H1 (cell line): ENCODE results near the gene VWCE. TPM values are rescaled to one million over a fixed set of nuclear protein-coding genes. Genes with fewer than 3 reads are reported as not detected.
"Not testable (repeated sequence)": the region's sequence is repeated elsewhere in the genome, so short reads cannot be mapped to it uniquely, and the experiment has no call there.

Experiments
- CTCF ChIA-PET: fragments of 300-600 bp; sonication (Branson Sonifier 250); formaldehyde crosslinking; loops from one replicate; lab custom pipeline; 2021; ENCODE audit not compliant: partially characterized antibody; lab: Charles Lee
- POLR2A ChIA-PET: fragments of 300-600 bp; sonication (Branson Sonifier 250); formaldehyde crosslinking; loops from one replicate; lab custom pipeline; 2021; ENCODE audit warnings: inconsistent platforms; ENCODE audit not compliant: partially characterized antibody; lab: Charles Lee
- DNase-seq, 2 experiments: peaks; one replicate each; pipeline versions ENCODE4 v3.0.0 to v3.0.0-alpha.2; 2010 to 2022; ENCODE audit warnings: low spot score in 2 of 2, low read depth in 1 of 2, mixed read lengths in 1 of 2
- FAIRE-seq: peaks from 2 replicates; lab custom pipeline; 2011; peaks lifted over from hg19 to GRCh38; lab: Jason Lieb, UNC
- H2AFZ ChIP-seq: 2 replicates; pipeline ENCODE4 v1.8.1; 2012; ENCODE audit warnings: low read length, inconsistent platforms
- H2AK5ac ChIP-seq: 2 replicates; pipeline ENCODE4 v1.6.1; 2013; ENCODE audit warnings: low read depth, low read length
- H2BK120ac ChIP-seq: replicated peaks from 2 replicates; pipeline ENCODE3; 2013; ENCODE audit warnings: low read depth, low read length, inconsistent platforms
- H2BK12ac ChIP-seq: 2 replicates; pipeline ENCODE4 v1.6.1; 2013; ENCODE audit warnings: low read depth, low read length
- H2BK15ac ChIP-seq: 2 replicates; pipeline ENCODE4 v1.6.1; 2013; ENCODE audit warnings: low read length
- H2BK20ac ChIP-seq: 2 replicates; pipeline ENCODE4 v1.6.1; 2013; ENCODE audit warnings: low read length
- H2BK5ac ChIP-seq: 2 replicates; pipeline ENCODE4 v1.6.1; 2013; ENCODE audit warnings: low read depth, low read length
- H3K14ac ChIP-seq: 2 replicates; pipeline ENCODE4 v1.6.1; 2013; ENCODE audit warnings: inconsistent platforms; ENCODE audit not compliant: insufficient read length
- H3K18ac ChIP-seq: 2 replicates; pipeline ENCODE4 v1.6.1; 2013; ENCODE audit warnings: low read length; ENCODE audit errors: extremely low read depth
- H3K23ac ChIP-seq: 2 replicates; pipeline ENCODE4 v1.6.1; 2013; ENCODE audit warnings: inconsistent platforms; ENCODE audit not compliant: insufficient read length
- H3K23me2 ChIP-seq: 2 replicates; pipeline ENCODE4 v1.6.1; 2013; ENCODE audit warnings: low read depth, low read length
- H3K27ac ChIP-seq: 2 replicates; pipeline ENCODE4 v1.6.1; 2011; ENCODE audit warnings: low read depth, low read length, inconsistent platforms
- H3K27me3 ChIP-seq, 4 experiments: replicated peaks in 1 of 4; 1 replicate in 1 of 4; 2 replicates in 3 of 4; pipeline versions ENCODE4 v1.6.1 to v1.8.1; 2011 to 2013; ENCODE audit warnings: low read length in 3 of 4, mild to moderate bottlenecking in 3 of 4, inconsistent platforms in 2 of 4, mixed read lengths in 2 of 4, moderate library complexity in 1 of 4; ENCODE audit not compliant: control insufficient read depth in 3 of 4, insufficient read depth in 3 of 4; ENCODE audit errors: extremely low read depth in 1 of 4
- H3K36me3 ChIP-seq, 4 experiments: 2 replicates each; pipeline versions ENCODE4 v1.6.1 to v1.8.1; 2011 to 2013; ENCODE audit warnings: mild to moderate bottlenecking in 4 of 4, low read length in 3 of 4, moderate library complexity in 2 of 4, control low read depth in 1 of 4, inconsistent platforms in 1 of 4; ENCODE audit not compliant: insufficient read depth in 4 of 4, control insufficient read depth in 2 of 4
- H3K4ac ChIP-seq: replicated peaks from 2 replicates; pipeline ENCODE3; 2013; ENCODE audit warnings: low read length, low read depth, mixed read lengths, inconsistent platforms; ENCODE audit not compliant: insufficient read length
- H3K4me1 ChIP-seq, 4 experiments: replicated peaks in 1 of 4; 1 replicate in 1 of 4; 2 replicates in 3 of 4; pipeline versions ENCODE4 v1.6.1 to v1.8.1; 2011 to 2013; ENCODE audit warnings: low read length in 3 of 4, inconsistent platforms in 2 of 4, mixed read lengths in 1 of 4; ENCODE audit not compliant: insufficient read depth in 4 of 4, control insufficient read depth in 3 of 4
- H3K4me2 ChIP-seq, 2 experiments: 2 replicates each; pipeline versions ENCODE4 v1.6.1 to v1.8.1; 2011 to 2013; ENCODE audit warnings: low read depth in 2 of 2, low read length in 2 of 2, control low read depth in 1 of 2, inconsistent platforms in 1 of 2, mild to moderate bottlenecking in 1 of 2; ENCODE audit not compliant: insufficient read depth in 1 of 2
- H3K4me3 ChIP-seq, 4 experiments: fragments of 200-600, 300-600 bp in 1 of 4; sonication (generic), shearing (Covaris generic), sonication (Bioruptor Twin) in 1 of 4; 2 replicates each; pipeline versions ENCODE4 v1.5.1 to v1.8.1; 2011 to 2016; ENCODE audit warnings: low read length in 4 of 4, low read depth in 3 of 4, control low read depth in 2 of 4, inconsistent platforms in 2 of 4, mild to moderate bottlenecking in 2 of 4, mixed read lengths in 1 of 4, moderate library complexity in 1 of 4; ENCODE audit not compliant: insufficient read depth in 2 of 4; ENCODE audit errors: extremely low read depth in 1 of 4
- H3K56ac ChIP-seq: replicated peaks from 2 replicates; pipeline ENCODE3; 2013; ENCODE audit warnings: low read depth, mild to moderate bottlenecking, mixed read lengths, low read length, inconsistent platforms; ENCODE audit not compliant: insufficient read length
- H3K79me1 ChIP-seq: 2 replicates; pipeline ENCODE4 v1.6.1; 2013; ENCODE audit warnings: low read depth, low read length, control low read depth
- H3K79me2 ChIP-seq, 2 experiments: 2 replicates each; pipeline versions ENCODE4 v1.6.1 to v1.8.1; 2012 to 2013; ENCODE audit warnings: low read length in 2 of 2, mild to moderate bottlenecking in 2 of 2, inconsistent platforms in 1 of 2; ENCODE audit not compliant: insufficient read depth in 2 of 2, control insufficient read depth in 1 of 2
- H3K9ac ChIP-seq, 4 experiments: replicated peaks in 1 of 4; 1 replicate in 1 of 4; 2 replicates in 3 of 4; pipeline versions ENCODE4 v1.6.1 to v1.8.1; 2011 to 2013; ENCODE audit warnings: low read depth in 3 of 4, low read length in 3 of 4, control low read depth in 2 of 4, mild to moderate bottlenecking in 2 of 4, moderate library complexity in 2 of 4, inconsistent platforms in 1 of 4; ENCODE audit errors: extremely low read depth in 1 of 4
- H3K9me3 ChIP-seq, 2 experiments: 2 replicates each; pipeline versions ENCODE4 v1.6.1 to v1.8.1; 2012 to 2013; ENCODE audit warnings: mild to moderate bottlenecking in 2 of 2, moderate library complexity in 2 of 2, control low read depth in 1 of 2, inconsistent platforms in 1 of 2, low read depth in 1 of 2, low read length in 1 of 2, mixed read lengths in 1 of 2; ENCODE audit not compliant: insufficient read depth in 2 of 2
- H4K20me1 ChIP-seq, 2 experiments: replicated peaks in 1 of 2; 2 replicates each; pipeline versions ENCODE3 to v1.8.1; 2011 to 2013; ENCODE audit warnings: inconsistent platforms in 2 of 2, low read length in 2 of 2, mild to moderate bottlenecking in 1 of 2; ENCODE audit not compliant: insufficient read depth in 2 of 2, control insufficient read depth in 1 of 2
- H4K5ac ChIP-seq: 2 replicates; pipeline ENCODE4 v1.6.1; 2013; ENCODE audit warnings: low read length, low read depth, mixed read lengths, inconsistent platforms; ENCODE audit not compliant: insufficient read length
- H4K8ac ChIP-seq: 2 replicates; pipeline ENCODE4 v1.8.0; 2013; ENCODE audit warnings: mild to moderate bottlenecking, moderate library complexity, low read length, inconsistent platforms; ENCODE audit not compliant: insufficient read depth; ENCODE audit errors: extremely low read depth
- H4K91ac ChIP-seq: replicated peaks from 2 replicates; pipeline ENCODE3; 2013; ENCODE audit warnings: low read length, mixed read lengths, inconsistent platforms; ENCODE audit not compliant: insufficient read length
- CREB1 ChIP-seq: IDR thresholded peaks from 2 replicates; pipeline ENCODE4 v1.6.1; 2012; ENCODE audit warnings: inconsistent platforms
- GABPA ChIP-seq: IDR thresholded peaks from 2 replicates; pipeline ENCODE4 v1.6.1; 2011; ENCODE audit warnings: mild to moderate bottlenecking, low read length, moderate library complexity, borderline replicate concordance; ENCODE audit not compliant: insufficient read depth
- KDM4A ChIP-seq: IDR thresholded peaks from one replicate; pipeline ENCODE4 v1.7.1; 2012; ENCODE audit warnings: low read depth, mild to moderate bottlenecking, moderate library complexity, low read length, inconsistent platforms; ENCODE audit not compliant: severe bottlenecking
- POLR2A ChIP-seq, 2 experiments: IDR thresholded peaks; 1 replicate in 1 of 2; 2 replicates in 1 of 2; pipeline ENCODE4 v1.6.1; 2011; ENCODE audit warnings: low read depth in 2 of 2, low read length in 2 of 2, mild to moderate bottlenecking in 2 of 2; ENCODE audit errors: control extremely low read depth in 1 of 2
- POU5F1 ChIP-seq: IDR thresholded peaks from 2 replicates; pipeline ENCODE4 v1.6.1; 2011; ENCODE audit warnings: low read depth, mild to moderate bottlenecking, low read length, moderate library complexity
- RAD21 ChIP-seq, 2 experiments: IDR thresholded peaks in 1 of 2; conservative IDR thresholded peaks in 1 of 2; 2 replicates each; pipeline ENCODE4 v1.6.1; 2011; ENCODE audit warnings: low read depth in 2 of 2, low read length in 2 of 2, improper control_type of control experiment in 1 of 2, inconsistent platforms in 1 of 2, mild to moderate bottlenecking in 1 of 2, moderate library complexity in 1 of 2
- SP1 ChIP-seq: IDR thresholded peaks from 2 replicates; pipeline ENCODE4 v1.6.1; 2011; ENCODE audit warnings: low read depth, low read length
- SP2 ChIP-seq: IDR thresholded peaks from 2 replicates; pipeline ENCODE4 v1.6.1; 2012; ENCODE audit warnings: mild to moderate bottlenecking, low read length, inconsistent platforms
- ZNF274 ChIP-seq: IDR thresholded peaks from 2 replicates; pipeline ENCODE4 v1.7.0; 2012; ENCODE audit warnings: low read length, borderline replicate concordance; ENCODE audit errors: extremely low read depth
- WGBS, 2 experiments: shearing (Covaris generic) in 1 of 2; methylation state at CpG; one replicate each; pipeline versions ENCODE4 v1.1.6 to v1.1.7; 2013 to 2015; ENCODE audit warnings: low lambda C conversion rate in 2 of 2, mixed read lengths in 2 of 2, inconsistent platforms in 1 of 2, low coverage in 1 of 2, missing lambda C conversion rate in 1 of 2; ENCODE audit not compliant: insufficient replicate concordance in 2 of 2, insufficient coverage in 1 of 2, insufficient read length in 1 of 2; ENCODE audit errors: extremely low coverage in 1 of 2, missing lambda C conversion rate in 1 of 2; 5-methylcytosine and 5-hydroxymethylcytosine counted together
- polyA plus RNA-seq, 7 experiments: library from polyadenylated mRNA; depleted of rRNA in 3 of 7; stranded (reverse) in 5 of 7; unstranded in 2 of 7; fragments of >200 nt in 5 of 7; fragments of 200-250 nt in 2 of 7; gene quantifications; 1 replicate in 5 of 7; 2 replicates in 1 of 7; 4 replicates in 1 of 7; pipeline versions ENCODE4 v1.2.1 to v1.2.3, GENCODE V29; 2011 to 2013; ENCODE audit warnings: missing spikeins in 2 of 7, mixed read lengths in 2 of 7
- total RNA-seq: library from RNA; stranded (reverse); fragmentation: NEBNext Ultra II Directional; extraction: Animal tissue kit (Norgen Biotek cat#: 25700); gene quantifications from 2 replicates; pipeline ENCODE4 v1.2.1, GENCODE V29; 2021

Gene VWCE
- total and polyA plus RNA-seq, 2 of the 8 experiments (the other 6 are each of a cell fraction or from before 2014, with no cell fraction given), result 9.5 to 12.3 TPM

- TF ChIP-seq GABPA (no peak), RAD21 (IDR thresholded peaks at IDR 0.05 in 1 of 2, conservative IDR thresholded peaks at IDR 0.05 in 1 of 2; ENCODE audit: low read depth in 2 of 2, low read length in 2 of 2) (peak; percentile 66 to 84), SP2 (no peak), POU5F1 (no peak), POLR2A (IDR thresholded peaks at IDR 0.05; ENCODE audit: control extremely low read depth in 1 of 2, low read depth in 2 of 2, low read length in 2 of 2) (no peak), ZNF274 (no peak), CREB1 (no peak), KDM4A (no peak), SP1 (no peak)
- TF ChIP-seq, all 59 proteins: peak for 4
Observed at GRCh38 chr11:61254403-61255025, 40.6 kb downstream of the VWCE start (continued).

GRCh38 chr11:61252332-61252731 is 42.8 kb downstream of the VWCE start:
- H3K79me2 ChIP-seq, H3K4ac ChIP-seq, H3K23ac ChIP-seq, H2BK120ac ChIP-seq, H2AK5ac ChIP-seq, H3K4me2 ChIP-seq, FAIRE-seq, H3K4me3 ChIP-seq, H3K4me1 ChIP-seq, H3K23me2 ChIP-seq, H2BK15ac ChIP-seq, H2BK20ac ChIP-seq, H2AFZ ChIP-seq, H3K36me3 ChIP-seq, H4K8ac ChIP-seq, H3K27me3 ChIP-seq, H3K27ac ChIP-seq, H3K18ac ChIP-seq, H3K79me1 ChIP-seq, H2BK5ac ChIP-seq, H4K91ac ChIP-seq, DNase-seq, H3K56ac ChIP-seq, H3K9ac ChIP-seq, H4K5ac ChIP-seq, H3K9me3 ChIP-seq, H2BK12ac ChIP-seq, H4K20me1 ChIP-seq, H3K14ac ChIP-seq, POLR2A ChIA-PET: not testable (repeated sequence)
- WGBS, 2 experiments, result 93% methylated on average over 1 of the region's 1 CpG; no CpG with 5 or more reads in 1 of the 2 experiments
- CTCF ChIA-PET, result interaction anchor here (1.2 to 4.8 kb wide), 3 partner anchors 11 to 133 kb away, joined by 3 to 19 read pairs (median 5); partner anchors contain the start of gene VWCE
